Neural cell (in vitro differentiated cells): ENCODE results near the gene ANXA4. TPM values are rescaled to one million over a fixed set of nuclear protein-coding genes. Genes with fewer than 3 reads are reported as not detected.

ENCODE experiments used
- H2AFZ ChIP-seq: fragments of 200-600, 300-800 bp; sonication (generic), shearing (Covaris generic); 2 replicates; pipeline ENCODE4 v1.6.0; 2014; ENCODE audit warnings: low read depth, mild to moderate bottlenecking, antibody characterized with exemption, low read length, moderate library complexity
- H3F3A ChIP-seq: fragments of 200-600 bp; shearing (Covaris generic); 2 replicates; pipeline ENCODE4 v1.6.1; 2016; ENCODE audit warnings: mild to moderate bottlenecking, moderate library complexity, mixed read lengths, antibody characterized with exemption, low read length; ENCODE audit not compliant: insufficient read depth, poor library complexity, severe bottlenecking
- H3K27ac ChIP-seq: fragments of 200-600, 300-800 bp; sonication (generic), shearing (Covaris generic); 2 replicates; pipeline ENCODE4 v1.5.1; 2014; ENCODE audit warnings: mild to moderate bottlenecking, low read length, moderate library complexity
- H3K27me3 ChIP-seq: fragments of 300-800, 200-600 bp; sonication (generic), shearing (Covaris generic); 2 replicates; pipeline ENCODE4 v1.6.0; 2014; ENCODE audit warnings: mild to moderate bottlenecking, low read depth, low read length, moderate library complexity; ENCODE audit not compliant: insufficient read depth
- H3K36me3 ChIP-seq: fragments of 300-800, 200-600 bp; sonication (generic), shearing (Covaris generic); 2 replicates; pipeline ENCODE4 v1.5.1; 2014; ENCODE audit warnings: mild to moderate bottlenecking, antibody characterized with exemption, low read length, moderate library complexity; ENCODE audit not compliant: insufficient read depth
- H3K4me2 ChIP-seq: fragments of 300-800, 200-600 bp; sonication (generic), shearing (Covaris generic); 2 replicates; pipeline ENCODE4 v1.6.0; 2014; ENCODE audit warnings: mild to moderate bottlenecking, low read length
- H3K4me3 ChIP-seq: fragments of 300-800, 200-600 bp; sonication (generic), shearing (Covaris generic); 2 replicates; pipeline ENCODE4 v1.5.1; 2014; ENCODE audit warnings: mild to moderate bottlenecking, low read length, moderate library complexity
- H3K79me2 ChIP-seq: fragments of 200-600 bp; shearing (Covaris generic); replicated peaks from 2 replicates; pipeline ENCODE4 v1.6.0; 2014; ENCODE audit warnings: mild to moderate bottlenecking, low read length, moderate library complexity; ENCODE audit not compliant: insufficient read depth
- H3K9ac ChIP-seq: fragments of 300-800, 200-600 bp; sonication (generic), shearing (Covaris generic); 2 replicates; pipeline ENCODE4 v1.6.1; 2016; ENCODE audit warnings: mild to moderate bottlenecking, low read length, mixed read lengths
- H3K9me2 ChIP-seq: fragments of 200-600 bp; shearing (Covaris generic); 2 replicates; pipeline ENCODE4 v1.6.1; 2016; ENCODE audit warnings: mild to moderate bottlenecking, low read length, mixed read lengths; ENCODE audit not compliant: insufficient read depth
- H3K9me3 ChIP-seq: fragments of 200-600, 300-800 bp; sonication (generic), shearing (Covaris generic); 2 replicates; pipeline ENCODE4 v1.6.1; 2016; ENCODE audit warnings: mild to moderate bottlenecking, mixed run types, low read length, moderate library complexity, mixed read lengths
- H4K20me1 ChIP-seq: fragments of 200-600 bp; shearing (Covaris generic); 2 replicates; pipeline ENCODE4 v1.6.1; 2016; ENCODE audit warnings: mild to moderate bottlenecking, mixed run types; ENCODE audit not compliant: insufficient read depth
- EP300 ChIP-seq: fragments of 450-650 bp; conservative IDR thresholded peaks from 2 replicates; pipeline ENCODE4 v1.6.1; 2014; ENCODE audit warnings: antibody characterized with exemption, mild to moderate bottlenecking, moderate library complexity; ENCODE audit not compliant: poor library complexity, severe bottlenecking
- EZH2 ChIP-seq: fragments of 200-600, 300-800 bp; shearing (Covaris generic), sonication (generic); IDR thresholded peaks from 2 replicates; pipeline ENCODE4 v1.6.1; 2014; ENCODE audit warnings: antibody characterized with exemption, low read length, borderline replicate concordance, mild to moderate bottlenecking; ENCODE audit not compliant: insufficient read depth, poor library complexity, severe bottlenecking
- MXI1 ChIP-seq: fragments of 450-650 bp; conservative IDR thresholded peaks from 2 replicates; pipeline ENCODE4 v1.6.1; 2014; ENCODE audit warnings: antibody characterized with exemption, mild to moderate bottlenecking; ENCODE audit not compliant: poor library complexity, severe bottlenecking
- POLR2AphosphoS5 ChIP-seq: IDR thresholded peaks from 2 replicates; pipeline ENCODE4 v1.6.1; 2012
- RAD21 ChIP-seq: fragments of 450-650 bp; conservative IDR thresholded peaks from 2 replicates; pipeline ENCODE4 v1.6.1; 2014; ENCODE audit warnings: antibody characterized with exemption, mild to moderate bottlenecking, moderate library complexity
- SMC3 ChIP-seq: fragments of 450-650 bp; conservative IDR thresholded peaks from 2 replicates; pipeline ENCODE4 v1.6.1; 2014; ENCODE audit warnings: antibody characterized with exemption, mild to moderate bottlenecking, moderate library complexity; ENCODE audit not compliant: poor library complexity
- TAF1 ChIP-seq: IDR thresholded peaks from 2 replicates; pipeline ENCODE4 v1.6.1; 2012; ENCODE audit warnings: low read depth
- polyA plus RNA-seq: library from polyadenylated mRNA; depleted of rRNA; stranded (reverse); fragments of >200 nt; gene quantifications from 2 replicates; pipeline ENCODE4 v1.2.3, GENCODE V29; 2014
- TF ChIP-seq, protein P1 (sequence below): fragments of 450-650 bp; IDR thresholded peaks from 2 replicates; pipeline ENCODE4 v1.5.1; 2014; ENCODE audit warnings: antibody characterized with exemption, mild to moderate bottlenecking, moderate library complexity; ENCODE audit not compliant: poor library complexity, severe bottlenecking
- TF ChIP-seq, protein P2 (sequence below): IDR thresholded peaks from 2 replicates; pipeline ENCODE4 v1.6.1; 2012; ENCODE audit warnings: borderline replicate concordance

The ANXA4 gene
- polyA plus RNA-seq, 1 donor from 2014 or later, result 1.8 TPM

DNA sequence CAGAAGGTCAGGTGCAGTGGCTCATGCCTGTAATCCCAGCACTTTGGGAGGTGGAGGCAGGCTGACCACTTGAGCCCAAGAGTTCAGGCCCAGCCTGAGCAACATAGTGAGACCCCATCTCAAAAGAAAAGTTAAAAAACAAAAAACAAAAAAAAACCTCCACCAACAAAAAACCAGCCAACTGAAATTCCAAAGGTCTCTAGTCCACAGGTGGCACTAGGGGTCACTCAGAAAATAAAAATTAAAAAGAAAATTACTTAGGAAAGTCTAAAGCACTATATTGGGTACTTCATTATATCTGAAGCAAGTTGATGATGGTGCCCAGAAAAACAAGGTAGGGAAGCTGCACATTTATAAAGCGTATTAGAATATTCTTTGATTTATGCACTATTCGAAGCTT lies 26.9 kb downstream of the ANXA4 start:
- H3K79me2 ChIP-seq, result no peaks in the 10 kb centered on the region
- H3K27me3 ChIP-seq, result no peaks in the 10 kb centered on the region
- H3K9me3 ChIP-seq, result no peaks in the 10 kb centered on the region
- no peaks in the 10 kb centered on the region for H3F3A ChIP-seq
- no peak for TF ChIP-seq TAF1
- no peak for TF ChIP-seq POLR2AphosphoS5
- TF ChIP-seq SMC3, result no peak
- TF ChIP-seq, protein P1, sequence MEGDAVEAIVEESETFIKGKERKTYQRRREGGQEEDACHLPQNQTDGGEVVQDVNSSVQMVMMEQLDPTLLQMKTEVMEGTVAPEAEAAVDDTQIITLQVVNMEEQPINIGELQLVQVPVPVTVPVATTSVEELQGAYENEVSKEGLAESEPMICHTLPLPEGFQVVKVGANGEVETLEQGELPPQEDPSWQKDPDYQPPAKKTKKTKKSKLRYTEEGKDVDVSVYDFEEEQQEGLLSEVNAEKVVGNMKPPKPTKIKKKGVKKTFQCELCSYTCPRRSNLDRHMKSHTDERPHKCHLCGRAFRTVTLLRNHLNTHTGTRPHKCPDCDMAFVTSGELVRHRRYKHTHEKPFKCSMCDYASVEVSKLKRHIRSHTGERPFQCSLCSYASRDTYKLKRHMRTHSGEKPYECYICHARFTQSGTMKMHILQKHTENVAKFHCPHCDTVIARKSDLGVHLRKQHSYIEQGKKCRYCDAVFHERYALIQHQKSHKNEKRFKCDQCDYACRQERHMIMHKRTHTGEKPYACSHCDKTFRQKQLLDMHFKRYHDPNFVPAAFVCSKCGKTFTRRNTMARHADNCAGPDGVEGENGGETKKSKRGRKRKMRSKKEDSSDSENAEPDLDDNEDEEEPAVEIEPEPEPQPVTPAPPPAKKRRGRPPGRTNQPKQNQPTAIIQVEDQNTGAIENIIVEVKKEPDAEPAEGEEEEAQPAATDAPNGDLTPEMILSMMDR, result no peak
- TF ChIP-seq RAD21, result no peak
- TF ChIP-seq EP300, result no peak
- TF ChIP-seq, protein P2, sequence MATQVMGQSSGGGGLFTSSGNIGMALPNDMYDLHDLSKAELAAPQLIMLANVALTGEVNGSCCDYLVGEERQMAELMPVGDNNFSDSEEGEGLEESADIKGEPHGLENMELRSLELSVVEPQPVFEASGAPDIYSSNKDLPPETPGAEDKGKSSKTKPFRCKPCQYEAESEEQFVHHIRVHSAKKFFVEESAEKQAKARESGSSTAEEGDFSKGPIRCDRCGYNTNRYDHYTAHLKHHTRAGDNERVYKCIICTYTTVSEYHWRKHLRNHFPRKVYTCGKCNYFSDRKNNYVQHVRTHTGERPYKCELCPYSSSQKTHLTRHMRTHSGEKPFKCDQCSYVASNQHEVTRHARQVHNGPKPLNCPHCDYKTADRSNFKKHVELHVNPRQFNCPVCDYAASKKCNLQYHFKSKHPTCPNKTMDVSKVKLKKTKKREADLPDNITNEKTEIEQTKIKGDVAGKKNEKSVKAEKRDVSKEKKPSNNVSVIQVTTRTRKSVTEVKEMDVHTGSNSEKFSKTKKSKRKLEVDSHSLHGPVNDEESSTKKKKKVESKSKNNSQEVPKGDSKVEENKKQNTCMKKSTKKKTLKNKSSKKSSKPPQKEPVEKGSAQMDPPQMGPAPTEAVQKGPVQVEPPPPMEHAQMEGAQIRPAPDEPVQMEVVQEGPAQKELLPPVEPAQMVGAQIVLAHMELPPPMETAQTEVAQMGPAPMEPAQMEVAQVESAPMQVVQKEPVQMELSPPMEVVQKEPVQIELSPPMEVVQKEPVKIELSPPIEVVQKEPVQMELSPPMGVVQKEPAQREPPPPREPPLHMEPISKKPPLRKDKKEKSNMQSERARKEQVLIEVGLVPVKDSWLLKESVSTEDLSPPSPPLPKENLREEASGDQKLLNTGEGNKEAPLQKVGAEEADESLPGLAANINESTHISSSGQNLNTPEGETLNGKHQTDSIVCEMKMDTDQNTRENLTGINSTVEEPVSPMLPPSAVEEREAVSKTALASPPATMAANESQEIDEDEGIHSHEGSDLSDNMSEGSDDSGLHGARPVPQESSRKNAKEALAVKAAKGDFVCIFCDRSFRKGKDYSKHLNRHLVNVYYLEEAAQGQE, result no peak
- TF ChIP-seq EZH2, result no peak
- no peak for TF ChIP-seq MXI1
- H3K9me2 ChIP-seq, result no peaks in the 10 kb centered on the region
- no peak overlapping the region for H2AFZ ChIP-seq
- H3K36me3 ChIP-seq, result no peaks in the 10 kb centered on the region
- no peak overlapping the region for H3K9ac ChIP-seq
- no peak overlapping the region for H3K4me3 ChIP-seq
- H3K4me2 ChIP-seq, result no peak overlapping the region
- no peak overlapping the region for H3K27ac ChIP-seq
- no peaks in the 10 kb centered on the region for H4K20me1 ChIP-seq

DNA sequence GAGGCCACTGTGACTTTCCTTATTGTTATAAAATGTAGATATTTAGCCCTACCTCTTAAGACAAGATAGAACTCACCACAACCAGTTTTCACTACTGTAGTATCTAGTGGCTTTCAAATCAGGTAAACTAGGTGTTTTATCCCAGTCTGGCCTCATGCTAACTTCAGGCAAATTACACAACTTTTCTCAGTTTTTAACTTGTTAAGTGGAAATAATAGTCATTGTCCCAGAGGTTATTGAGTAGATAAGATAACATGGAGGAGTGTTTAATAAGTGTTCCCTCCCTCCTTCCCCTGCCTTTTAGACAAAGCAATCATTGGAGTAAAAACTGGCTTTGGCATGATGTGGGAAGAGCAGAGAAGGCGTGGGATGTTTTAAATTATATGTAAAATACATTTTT lies 27.3 kb downstream of the ANXA4 start:
- Histone ChIP-seq H4K20me1 (no peaks in the 10 kb centered on the region), H3F3A (no peaks in the 10 kb centered on the region), H3K27me3 (no peaks in the 10 kb centered on the region), H3K27ac (no peak overlapping the region), H3K36me3 (no peaks in the 10 kb centered on the region), H3K9ac (no peak overlapping the region), H3K4me3 (no peak overlapping the region), H2AFZ (no peak overlapping the region), H3K4me2 (no peak overlapping the region), H3K79me2 (no peaks in the 10 kb centered on the region), H3K9me3 (no peaks in the 10 kb centered on the region), H3K9me2 (no peaks in the 10 kb centered on the region)
- TF ChIP-seq TAF1 (no peak), RAD21 (no peak), SMC3 (no peak), EP300 (no peak), MXI1 (no peak), POLR2AphosphoS5 (no peak)
- TF ChIP-seq, protein P1, result no peak
- TF ChIP-seq, protein P2, result no peak
